A549 (cell line): ENCODE data around the gene NPW. TPM values are rescaled to one million over a fixed set of nuclear protein-coding genes. Genes with fewer than 3 reads are reported as not detected.

ENCODE experiments used
- ATAC-seq, 2 experiments: fragments of 200-7000 bp in 1 of 2; fragments of >200 bp in 1 of 2; cut with Nextera tagmentation in 1 of 2; cut with Tn5 transposase in 1 of 2; 3 replicates each; pipeline versions ENCODE4 v1.8.0 to v1.9.1; 2018 to 2020; ENCODE audit warnings: mild to moderate bottlenecking in 1 of 2, moderate library complexity in 1 of 2
- CTCF ChIA-PET: fragments of 300-600 bp; sonication (Branson Sonifier 250); formaldehyde crosslinking; extraction: SDS; loops from one replicate; lab custom pipeline; 2021; ENCODE audit warnings: antibody characterized with exemption, inconsistent platforms; lab: Yijun Ruan, JAX
- POLR2A ChIA-PET: fragments of 350-600 bp; formaldehyde crosslinking; extraction: SDS; loops from one replicate; lab custom pipeline; 2021; ENCODE audit warnings: antibody characterized with exemption, inconsistent platforms; lab: Yijun Ruan, JAX
- DNase-seq, 2 experiments: peaks; one replicate each; pipeline versions ENCODE4 v3.0.0 to v3.0.0-alpha.2; 2011 to 2016; ENCODE audit warnings: low read depth in 1 of 2, low spot score in 1 of 2
- FAIRE-seq: peaks from 2 replicates; lab custom pipeline; 2011; peaks lifted over from hg19 to GRCh38; lab: Jason Lieb, UNC
- H3K27ac ChIP-seq, 2 experiments: fragments of >200 bp; sonication (Bioruptor Twin); formaldehyde crosslinking; 3 replicates each; pipeline ENCODE4 v1.5.1; 2016 to 2017
- H3K4me1 ChIP-seq: fragments of >200 bp; sonication (Bioruptor Twin); formaldehyde crosslinking; 3 replicates; pipeline ENCODE4 v1.6.1; 2016
- H3K4me2 ChIP-seq: fragments of >200 bp; sonication (Bioruptor Twin); formaldehyde crosslinking; 3 replicates; pipeline ENCODE4 v1.6.1; 2016
- H3K4me3 ChIP-seq: fragments of >200 bp; sonication (Bioruptor Twin); formaldehyde crosslinking; 3 replicates; pipeline ENCODE4 v1.5.1; 2016
- H3K9me3 ChIP-seq: fragments of >200 bp; sonication (Bioruptor Twin); formaldehyde crosslinking; 3 replicates; pipeline ENCODE4 v1.6.1; 2016
- CBX2 ChIP-seq: fragments of 200-600 bp; sonication (generic); IDR thresholded peaks from 2 replicates; pipeline ENCODE4 v1.6.1; 2016; ENCODE audit warnings: low read depth, mild to moderate bottlenecking, borderline replicate concordance
- CEBPB ChIP-seq, 2 experiments: fragments of >200 bp in 1 of 2; sonication (Bioruptor Twin) in 1 of 2; formaldehyde crosslinking in 1 of 2; IDR thresholded peaks; 2 replicates each; pipeline ENCODE4 v1.6.1; 2012 to 2016
- EP300 ChIP-seq, 2 experiments: fragments of >200 bp; sonication (Bioruptor Twin); formaldehyde crosslinking; IDR thresholded peaks; 2 replicates in 1 of 2; 3 replicates in 1 of 2; pipeline ENCODE4 v1.6.1; 2016 to 2017
- FOSB ChIP-seq: fragments of 250-450 bp; sonication (Bioruptor Pico); IDR thresholded peaks from 2 replicates; pipeline ENCODE4 v1.5.0; 2020; ENCODE audit warnings: mild to moderate bottlenecking, moderate library complexity
- FOXS1 ChIP-seq: fragments of 250-450 bp; sonication (Bioruptor Pico); IDR thresholded peaks from 2 replicates; pipeline ENCODE4 v1.5.0; 2020; ENCODE audit warnings: mild to moderate bottlenecking, moderate library complexity
- HDAC2 ChIP-seq: fragments of 200-600 bp; sonication (generic); IDR thresholded peaks from 2 replicates; pipeline ENCODE4 v1.6.1; 2016
- HEYL ChIP-seq: fragments of 250-450 bp; sonication (Bioruptor Pico); IDR thresholded peaks from 2 replicates; pipeline ENCODE4 v1.8.0; 2021; ENCODE audit warnings: mild to moderate bottlenecking, moderate library complexity
- HOXB13 ChIP-seq: fragments of 250-450 bp; sonication (Bioruptor Pico); IDR thresholded peaks from 2 replicates; pipeline ENCODE4 v1.5.0; 2020; ENCODE audit warnings: low read depth, mild to moderate bottlenecking, moderate library complexity
- JUN ChIP-seq, 2 experiments: fragments of >200 bp; sonication (Bioruptor Twin); formaldehyde crosslinking; IDR thresholded peaks; 2 replicates in 1 of 2; 3 replicates in 1 of 2; pipeline ENCODE4 v1.6.1; 2016 to 2017
- MAFK ChIP-seq: fragments of 450-650 bp; IDR thresholded peaks from 2 replicates; pipeline ENCODE4 v1.6.1; 2014; ENCODE audit not compliant: partially characterized antibody
- MYC ChIP-seq: IDR thresholded peaks from 2 replicates; pipeline ENCODE4 v1.6.1; 2012; ENCODE audit warnings: mild to moderate bottlenecking, inconsistent platforms, low read length, improper control_type of control experiment, borderline replicate concordance
- PHF8 ChIP-seq: fragments of 200-600 bp; sonication (generic); IDR thresholded peaks from 2 replicates; pipeline ENCODE4 v1.6.1; 2016; ENCODE audit warnings: low read depth, mild to moderate bottlenecking, antibody characterized with exemption, moderate library complexity, borderline replicate concordance
- POLR2A ChIP-seq: IDR thresholded peaks from 2 replicates; pipeline ENCODE4 v1.6.1; 2012; ENCODE audit warnings: mild to moderate bottlenecking, low read length
- POLR2AphosphoS2 ChIP-seq: conservative IDR thresholded peaks from 2 replicates; pipeline ENCODE4 v1.6.1; 2012; ENCODE audit warnings: low read length, improper control_type of control experiment, inconsistent platforms
- RCOR1 ChIP-seq: fragments of 150-350 bp; IDR thresholded peaks from 2 replicates; pipeline ENCODE4 v1.6.1; 2014; ENCODE audit warnings: antibody characterized with exemption, low read length, low read depth
- RNF2 ChIP-seq: fragments of 200-600 bp; sonication (generic); IDR thresholded peaks from 2 replicates; pipeline ENCODE4 v1.6.1; 2016; ENCODE audit warnings: low read depth, mild to moderate bottlenecking, antibody characterized with exemption, moderate library complexity, borderline replicate concordance
- SMC3 ChIP-seq: fragments of >200 bp; sonication (Bioruptor Twin); formaldehyde crosslinking; IDR thresholded peaks from 3 replicates; pipeline ENCODE4 v1.6.1; 2018; ENCODE audit warnings: inconsistent platforms
- SREBF2 ChIP-seq: fragments of 450-650 bp; IDR thresholded peaks from 2 replicates; pipeline ENCODE4 v1.6.1; 2014; ENCODE audit warnings: mild to moderate bottlenecking, moderate library complexity
- TFCP2L1 ChIP-seq: fragments of 250-450 bp; sonication (Bioruptor Pico); IDR thresholded peaks from 2 replicates; pipeline ENCODE4 v1.5.0; 2021; ENCODE audit warnings: mild to moderate bottlenecking
- TP53 ChIP-seq: fragments of 250-450 bp; sonication (Bioruptor Pico); IDR thresholded peaks from 2 replicates; pipeline ENCODE4 v1.5.0; 2021; ENCODE audit warnings: mild to moderate bottlenecking, moderate library complexity
- ZC3H11A ChIP-seq: fragments of 450-650 bp; IDR thresholded peaks from 2 replicates; pipeline ENCODE4 v1.6.1; 2014; ENCODE audit warnings: antibody characterized with exemption, mild to moderate bottlenecking
- ZFP36 ChIP-seq: fragments of 450-650 bp; IDR thresholded peaks from 2 replicates; pipeline ENCODE4 v1.6.1; 2014; ENCODE audit warnings: borderline replicate concordance; ENCODE audit not compliant: partially characterized antibody
- ZNF302 ChIP-seq: fragments of 250-450 bp; sonication (Bioruptor Pico); IDR thresholded peaks from 2 replicates; pipeline ENCODE4 v1.9.0; 2021; ENCODE audit warnings: inconsistent platforms, mild to moderate bottlenecking, moderate library complexity
- WGBS: methylation state at CpG from one replicate; pipeline ENCODE4 v1.1.6; 2017; ENCODE audit errors: missing lambda C conversion rate; 5-methylcytosine and 5-hydroxymethylcytosine counted together
- polyA plus RNA-seq, 4 experiments: library from polyadenylated mRNA; depleted of rRNA in 3 of 4; stranded (reverse); fragments of >200 nt; fragmentation: RNase III in 1 of 4; extraction: RNeasy Plus Mini Kit Qiagen cat#74134 plus additional on column Dnase treatment in 1 of 4; gene quantifications; 2 replicates in 3 of 4; 3 replicates in 1 of 4; pipeline ENCODE4 v1.2.3, GENCODE V29; 2011 to 2017
- TF ChIP-seq, protein P1 (sequence below): fragments of 250-450 bp; sonication (Bioruptor Pico); IDR thresholded peaks from 2 replicates; pipeline ENCODE4 v1.5.0; 2021; ENCODE audit warnings: mild to moderate bottlenecking, moderate library complexity, borderline replicate concordance
- TF ChIP-seq, protein P2 (sequence below): IDR thresholded peaks from 2 replicates; pipeline ENCODE4 v1.6.1; 2012
- TF ChIP-seq, protein P3 (sequence below): fragments of 150-350 bp; IDR thresholded peaks from 2 replicates; pipeline ENCODE4 v1.6.1; 2014; ENCODE audit warnings: low read depth, mild to moderate bottlenecking, low read length
- TF ChIP-seq, protein P4 (sequence below): fragments of >200 bp; sonication (Bioruptor Twin); formaldehyde crosslinking; IDR thresholded peaks from 2 replicates; pipeline ENCODE4 v1.6.1; 2016
- TF ChIP-seq, protein P5 (sequence below): IDR thresholded peaks from 2 replicates; pipeline ENCODE4 v1.6.1; 2012
- TF ChIP-seq, protein P6 (sequence below): fragments of >200 bp; sonication (Bioruptor Twin); formaldehyde crosslinking; IDR thresholded peaks from 3 replicates; pipeline ENCODE4 v1.6.1; 2016

The NPW gene
- polyA plus RNA-seq, 2 of the 4 experiments (the other 2 are of a cell fraction): 0.26 to 1.0 TPM

DNA sequence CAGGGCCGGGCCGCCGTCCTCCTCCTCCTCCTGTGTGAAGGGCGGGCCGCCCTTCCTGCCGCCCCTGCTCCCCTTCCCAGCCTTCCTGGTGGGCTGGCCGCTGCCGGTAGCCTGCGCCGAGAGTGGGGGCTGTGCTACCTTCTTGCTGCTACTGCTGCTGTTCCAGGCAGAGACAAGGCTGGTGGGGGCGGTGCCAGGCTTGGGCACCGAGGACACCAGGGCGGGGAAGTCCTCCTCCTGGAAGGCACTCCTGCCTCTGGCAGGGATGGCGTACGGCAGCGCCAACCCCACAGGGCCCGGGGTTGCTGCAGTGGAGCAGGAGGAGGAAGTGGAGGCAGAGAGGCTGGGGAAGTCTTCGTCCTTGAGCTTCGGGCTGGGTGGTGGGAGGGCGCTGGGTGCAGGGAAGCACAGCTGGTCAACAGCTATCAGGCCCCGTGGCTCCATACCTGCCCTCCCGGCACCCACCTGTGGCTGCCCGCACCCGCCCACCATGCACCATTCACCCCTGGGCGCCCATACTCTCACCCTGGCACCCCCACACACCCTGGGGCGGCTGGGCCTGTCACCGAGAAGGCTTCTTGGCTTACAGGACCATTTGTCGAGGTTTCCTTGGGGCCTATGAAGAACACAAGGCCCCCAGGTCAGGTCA, 19.6 kb upstream of the NPW start:
- H3K9me3 ChIP-seq: no peaks in the 10 kb centered on the region
- H3K4me3 ChIP-seq: no peak overlapping the region
- H3K4me2 ChIP-seq: no peak overlapping the region
- no peak for FAIRE-seq
- DNase-seq: no peak
- H3K27ac ChIP-seq: no peak overlapping the region
- no peak for TF ChIP-seq HEYL (CRISPR knock-in tag)
- TF ChIP-seq SMC3: no peak
- TF ChIP-seq TP53 (CRISPR knock-in tag): no peak
- TF ChIP-seq JUN (IDR thresholded peaks at IDR 0.05): no peak
- no peak for TF ChIP-seq MAFK
- TF ChIP-seq EP300 (IDR thresholded peaks at IDR 0.05): no peak
- TF ChIP-seq, protein P1, sequence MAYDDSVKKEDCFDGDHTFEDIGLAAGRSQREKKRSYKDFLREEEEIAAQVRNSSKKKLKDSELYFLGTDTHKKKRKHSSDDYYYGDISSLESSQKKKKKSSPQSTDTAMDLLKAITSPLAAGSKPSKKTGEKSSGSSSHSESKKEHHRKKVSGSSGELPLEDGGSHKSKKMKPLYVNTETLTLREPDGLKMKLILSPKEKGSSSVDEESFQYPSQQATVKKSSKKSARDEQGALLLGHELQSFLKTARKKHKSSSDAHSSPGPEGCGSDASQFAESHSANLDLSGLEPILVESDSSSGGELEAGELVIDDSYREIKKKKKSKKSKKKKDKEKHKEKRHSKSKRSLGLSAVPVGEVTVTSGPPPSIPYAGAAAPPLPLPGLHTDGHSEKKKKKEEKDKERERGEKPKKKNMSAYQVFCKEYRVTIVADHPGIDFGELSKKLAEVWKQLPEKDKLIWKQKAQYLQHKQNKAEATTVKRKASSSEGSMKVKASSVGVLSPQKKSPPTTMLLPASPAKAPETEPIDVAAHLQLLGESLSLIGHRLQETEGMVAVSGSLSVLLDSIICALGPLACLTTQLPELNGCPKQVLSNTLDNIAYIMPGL (CRISPR knock-in tag): no peak
- TF ChIP-seq ZC3H11A: no peak
- TF ChIP-seq RCOR1: no peak
- TF ChIP-seq CEBPB (IDR thresholded peaks at IDR 0.05): no peak
- TF ChIP-seq FOXS1 (CRISPR knock-in tag): no peak
- TF ChIP-seq MYC: no peak
- TF ChIP-seq, protein P2, sequence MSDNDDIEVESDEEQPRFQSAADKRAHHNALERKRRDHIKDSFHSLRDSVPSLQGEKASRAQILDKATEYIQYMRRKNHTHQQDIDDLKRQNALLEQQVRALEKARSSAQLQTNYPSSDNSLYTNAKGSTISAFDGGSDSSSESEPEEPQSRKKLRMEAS: no peak
- TF ChIP-seq, protein P3, sequence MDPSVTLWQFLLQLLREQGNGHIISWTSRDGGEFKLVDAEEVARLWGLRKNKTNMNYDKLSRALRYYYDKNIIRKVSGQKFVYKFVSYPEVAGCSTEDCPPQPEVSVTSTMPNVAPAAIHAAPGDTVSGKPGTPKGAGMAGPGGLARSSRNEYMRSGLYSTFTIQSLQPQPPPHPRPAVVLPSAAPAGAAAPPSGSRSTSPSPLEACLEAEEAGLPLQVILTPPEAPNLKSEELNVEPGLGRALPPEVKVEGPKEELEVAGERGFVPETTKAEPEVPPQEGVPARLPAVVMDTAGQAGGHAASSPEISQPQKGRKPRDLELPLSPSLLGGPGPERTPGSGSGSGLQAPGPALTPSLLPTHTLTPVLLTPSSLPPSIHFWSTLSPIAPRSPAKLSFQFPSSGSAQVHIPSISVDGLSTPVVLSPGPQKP: no peak
- TF ChIP-seq, protein P4, sequence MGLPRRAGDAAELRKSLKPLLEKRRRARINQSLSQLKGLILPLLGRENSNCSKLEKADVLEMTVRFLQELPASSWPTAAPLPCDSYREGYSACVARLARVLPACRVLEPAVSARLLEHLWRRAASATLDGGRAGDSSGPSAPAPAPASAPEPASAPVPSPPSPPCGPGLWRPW: no peak
- no peak for TF ChIP-seq HOXB13 (CRISPR knock-in tag)
- TF ChIP-seq POLR2A: no peak
- no peak for TF ChIP-seq TFCP2L1 (CRISPR knock-in tag)
- TF ChIP-seq, all 56 proteins: peak for 0
- CTCF ChIA-PET: interaction anchor here (8.4 to 11.3 kb wide), 2 partner anchors 11 to 140 kb away, joined by 80 to 196 read pairs; partner anchors contain the start of genes GFER, NOXO1 and SYNGR3
- POLR2A ChIA-PET: no interaction called here
- 90% methylated on average over 23 of the region's 28 CpGs for WGBS
- no peak for ATAC-seq
- H3K4me1 ChIP-seq: peaks cover 50% of the 10 kb centered on the region

DNA sequence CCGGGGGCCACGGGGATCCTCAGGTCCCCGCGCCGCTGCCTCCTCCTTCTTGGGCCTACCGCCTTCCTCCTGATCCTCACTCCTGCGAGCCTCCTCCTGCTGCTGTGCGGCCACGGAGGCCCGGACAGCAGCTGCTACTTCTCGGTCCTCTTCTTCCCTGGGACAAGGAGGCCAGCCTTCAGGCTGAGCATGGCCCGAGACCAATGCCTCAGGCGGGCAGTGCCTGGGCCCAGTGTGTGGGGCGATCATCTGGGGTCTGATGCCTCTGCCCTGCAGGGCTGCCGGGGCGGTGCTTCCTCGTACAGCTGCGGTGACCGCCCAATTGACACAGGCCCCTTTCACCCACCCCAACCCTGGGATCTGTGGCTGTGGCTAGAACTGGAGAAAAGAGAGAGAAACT, 18.6 kb upstream of the NPW start:
- H3K4me2 ChIP-seq: no peak overlapping the region
- no peaks in the 10 kb centered on the region for H3K9me3 ChIP-seq
- ChIA-PET POLR2A (no interaction called here), CTCF (interaction anchor here (0.9 to 11.3 kb wide), 4 partner anchors 12 to 139 kb away, joined by 3 to 196 read pairs (median 42); partner anchors contain the start of genes GFER, NOXO1 and SYNGR3)
- no peak for DNase-seq
- no peak overlapping the region for H3K27ac ChIP-seq
- 96% methylated on average over 18 of the region's 19 CpGs for WGBS
- no peak overlapping the region for H3K4me3 ChIP-seq
- no peak for ATAC-seq
- FAIRE-seq: no peak
- H3K4me1 ChIP-seq: peaks cover 53% of the 10 kb centered on the region
- no peak for TF ChIP-seq FOSB
- no peak for TF ChIP-seq HDAC2
- TF ChIP-seq, protein P5, sequence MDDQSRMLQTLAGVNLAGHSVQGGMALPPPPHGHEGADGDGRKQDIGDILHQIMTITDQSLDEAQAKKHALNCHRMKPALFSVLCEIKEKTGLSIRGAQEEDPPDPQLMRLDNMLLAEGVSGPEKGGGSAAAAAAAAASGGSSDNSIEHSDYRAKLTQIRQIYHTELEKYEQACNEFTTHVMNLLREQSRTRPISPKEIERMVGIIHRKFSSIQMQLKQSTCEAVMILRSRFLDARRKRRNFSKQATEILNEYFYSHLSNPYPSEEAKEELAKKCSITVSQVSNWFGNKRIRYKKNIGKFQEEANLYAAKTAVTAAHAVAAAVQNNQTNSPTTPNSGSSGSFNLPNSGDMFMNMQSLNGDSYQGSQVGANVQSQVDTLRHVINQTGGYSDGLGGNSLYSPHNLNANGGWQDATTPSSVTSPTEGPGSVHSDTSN: no peak
- TF ChIP-seq, protein P2: no peak
- no peak for TF ChIP-seq SREBF2
- TF ChIP-seq SMC3: no peak
- TF ChIP-seq PHF8: no peak
- TF ChIP-seq POLR2A: no peak
- TF ChIP-seq RNF2: no peak
- no peak for TF ChIP-seq ZNF302
- TF ChIP-seq MAFK: no peak
- no peak for TF ChIP-seq ZFP36
- TF ChIP-seq MYC: no peak
- TF ChIP-seq TFCP2L1 (CRISPR knock-in tag): no peak
- TF ChIP-seq POLR2AphosphoS2: no peak
- no peak for TF ChIP-seq CBX2
- no peak for TF ChIP-seq TP53 (CRISPR knock-in tag)
- TF ChIP-seq, protein P6, sequence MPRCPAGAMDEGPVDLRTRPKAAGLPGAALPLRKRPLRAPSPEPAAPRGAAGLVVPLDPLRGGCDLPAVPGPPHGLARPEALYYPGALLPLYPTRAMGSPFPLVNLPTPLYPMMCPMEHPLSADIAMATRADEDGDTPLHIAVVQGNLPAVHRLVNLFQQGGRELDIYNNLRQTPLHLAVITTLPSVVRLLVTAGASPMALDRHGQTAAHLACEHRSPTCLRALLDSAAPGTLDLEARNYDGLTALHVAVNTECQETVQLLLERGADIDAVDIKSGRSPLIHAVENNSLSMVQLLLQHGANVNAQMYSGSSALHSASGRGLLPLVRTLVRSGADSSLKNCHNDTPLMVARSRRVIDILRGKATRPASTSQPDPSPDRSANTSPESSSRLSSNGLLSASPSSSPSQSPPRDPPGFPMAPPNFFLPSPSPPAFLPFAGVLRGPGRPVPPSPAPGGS: no peak
